CD14-positive monocyte (primary cell): Measurements from ENCODE around the gene UBXN1. TPM values are rescaled to one million over a fixed set of nuclear protein-coding genes. Genes with fewer than 3 reads are reported as not detected.
A peak's percentile ranks its signal among the peaks of the same experiment; 100 is the strongest.

Experiments
- DNase-seq, 3 donors: peaks; one replicate each; pipeline ENCODE4 v3.0.0-alpha.2; 2011 to 2022
- H2AFZ ChIP-seq: 2 replicates; pipeline ENCODE4 v1.6.0; 2012; ENCODE audit warnings: mild to moderate bottlenecking, low read depth, low read length, inconsistent platforms; ENCODE audit not compliant: insufficient read depth, poor library complexity, severe bottlenecking
- H3K27ac ChIP-seq, 2 donors: 1 replicate in 1 of 2; 2 replicates in 1 of 2; pipeline ENCODE4 v1.5.1; 2012 to 2013; ENCODE audit warnings: low read length in 2 of 2, control low read depth in 1 of 2, inconsistent platforms in 1 of 2, low read depth in 1 of 2, mild to moderate bottlenecking in 1 of 2
- H3K27me3 ChIP-seq, 2 donors: one replicate each; pipeline versions ENCODE4 v1.6.0 to v1.6.1; 2011 to 2013; ENCODE audit warnings: low read length in 2 of 2; ENCODE audit not compliant: control insufficient read depth in 2 of 2, insufficient read depth in 2 of 2
- H3K36me3 ChIP-seq, 2 donors: replicated peaks in 1 of 2; 1 replicate in 1 of 2; 2 replicates in 1 of 2; pipeline versions ENCODE4 v1.5.1 to v1.6.1; 2012 to 2013; ENCODE audit warnings: low read length in 2 of 2, control low read depth in 1 of 2, inconsistent platforms in 1 of 2, mild to moderate bottlenecking in 1 of 2; ENCODE audit not compliant: insufficient read depth in 2 of 2, control insufficient read depth in 1 of 2
- H3K4me1 ChIP-seq, 2 donors: 1 replicate in 1 of 2; 2 replicates in 1 of 2; pipeline versions ENCODE4 v1.5.1 to v1.6.1; 2012 to 2013; ENCODE audit warnings: low read length in 2 of 2, control low read depth in 1 of 2, inconsistent platforms in 1 of 2, mild to moderate bottlenecking in 1 of 2, moderate library complexity in 1 of 2; ENCODE audit not compliant: insufficient read depth in 2 of 2, control insufficient read depth in 1 of 2
- H3K4me2 ChIP-seq: replicated peaks from 2 replicates; pipeline ENCODE3; 2012; ENCODE audit warnings: low read length, moderate library complexity, mild to moderate bottlenecking; ENCODE audit not compliant: poor library complexity, severe bottlenecking; ENCODE audit errors: extremely low read depth
- H3K4me3 ChIP-seq, 3 experiments: fragments of 200-600 bp in 1 of 3; sonication (generic) in 1 of 3; replicated peaks in 1 of 3; 1 replicate in 2 of 3; 2 replicates in 1 of 3; pipeline ENCODE4 v1.5.1; 2011 to 2013; ENCODE audit warnings: low read length in 3 of 3, mild to moderate bottlenecking in 3 of 3, control low read depth in 2 of 3, low read depth in 2 of 3, inconsistent platforms in 1 of 3, moderate library complexity in 1 of 3
- H3K79me2 ChIP-seq: 2 replicates; pipeline ENCODE4 v1.6.0; 2012; ENCODE audit warnings: mild to moderate bottlenecking, control low read depth, inconsistent platforms, low read length, moderate library complexity; ENCODE audit not compliant: insufficient read depth
- H3K9ac ChIP-seq: 2 replicates; pipeline ENCODE4 v1.6.0; 2017; ENCODE audit warnings: low read length, mild to moderate bottlenecking; ENCODE audit not compliant: insufficient read depth, poor library complexity, severe bottlenecking
- H3K9me3 ChIP-seq, 2 donors: replicated peaks in 1 of 2; 1 replicate in 1 of 2; 2 replicates in 1 of 2; pipeline versions ENCODE4 v1.5.1 to v1.6.1; 2012 to 2013; ENCODE audit warnings: low read length in 2 of 2, control low read depth in 1 of 2; ENCODE audit not compliant: control insufficient read depth in 1 of 2, insufficient read depth in 1 of 2
- H4K20me1 ChIP-seq: 2 replicates; pipeline ENCODE4 v1.6.0; 2012; ENCODE audit warnings: mild to moderate bottlenecking, low read length, control low read depth, moderate library complexity; ENCODE audit not compliant: insufficient read depth
- H3K27ac Mint-ChIP-seq, 7 donors: one replicate each; pipeline ENCODE4 v1.8.0; 2020; ENCODE audit warnings: mild to moderate bottlenecking in 7 of 7, mixed read lengths in 7 of 7, moderate library complexity in 6 of 7, inconsistent platforms in 2 of 7
- H3K27me3 Mint-ChIP-seq, 3 donors: one replicate each; pipeline ENCODE4 v1.8.0; 2021 to 2022; ENCODE audit warnings: low read depth in 3 of 3, mild to moderate bottlenecking in 3 of 3, mixed read lengths in 3 of 3, moderate library complexity in 3 of 3, inconsistent platforms in 1 of 3
- H3K36me3 Mint-ChIP-seq, 2 donors: one replicate each; pipeline ENCODE4 v1.8.0; 2020; ENCODE audit warnings: mixed read lengths in 2 of 2, inconsistent platforms in 1 of 2, mild to moderate bottlenecking in 1 of 2
- H3K4me1 Mint-ChIP-seq: one replicate; pipeline ENCODE4 v1.8.0; 2020; ENCODE audit warnings: mild to moderate bottlenecking, mixed read lengths
- H3K4me3 Mint-ChIP-seq, 2 donors: one replicate each; pipeline ENCODE4 v1.8.0; 2020; ENCODE audit warnings: mild to moderate bottlenecking in 2 of 2, mixed read lengths in 2 of 2, moderate library complexity in 1 of 2
- H3K9me3 Mint-ChIP-seq, 7 donors: one replicate each; pipeline ENCODE4 v1.8.0; 2020 to 2022; ENCODE audit warnings: mixed read lengths in 7 of 7, mild to moderate bottlenecking in 6 of 7, moderate library complexity in 6 of 7, inconsistent platforms in 2 of 7
- CTCF ChIP-seq: fragments of 200-600 bp; IDR thresholded peaks from one replicate; pipeline ENCODE4 v1.8.0; 2022; ENCODE audit warnings: antibody characterized with exemption, mild to moderate bottlenecking
- whole genome bisulfite sequencing: methylation state at CpG from one replicate; pipeline ENCODE4 v1.1.5; 2013; ENCODE audit warnings: missing lambda C conversion rate; ENCODE audit not compliant: insufficient coverage; 5-methylcytosine and 5-hydroxymethylcytosine counted together
- intact Hi-C, 2 donors: fragments of 100-400 bp; cut with micrococcal nuclease; formaldehyde crosslinking; loops; one replicate each; pipeline versions ENCODE4 v1.15.0 to v1.15.1; 2023
- polyA plus RNA-seq, 3 donors: library from polyadenylated mRNA; depleted of rRNA in 1 of 3; unstranded in 2 of 3; stranded (reverse) in 1 of 3; fragments of 300-500 nt in 2 of 3; fragments of >200 nt in 1 of 3; fragmentation: Illumina TruSeq in 2 of 3; gene quantifications; 1 replicate in 2 of 3; 2 replicates in 1 of 3; pipeline ENCODE4 v1.2.3, GENCODE V29; 2012 to 2021

Gene UBXN1
- polyA plus RNA-seq, 3 donors, result 93.9 to 147 (median 106) TPM

GRCh38 chr11:62687508-62688396 is 8.9 kb upstream of the UBXN1 start:
- peaks cover 9 to 26% of the 10 kb centered on the region in 2 donors for H3K27me3 ChIP-seq
- H3K36me3 Mint-ChIP-seq, result peaks cover 37 to 39% of the 10 kb centered on the region in 2 donors
- no peaks in the 10 kb centered on the region for H4K20me1 ChIP-seq
- H3K4me1 ChIP-seq, result peaks cover 5 to 8% of the 10 kb centered on the region in 2 donors
- WGBS, result 36% methylated on average over 73 of the region's 74 CpGs
- no peak overlapping the region for H3K27ac ChIP-seq
- H3K27me3 Mint-ChIP-seq, result peaks cover 26 to 32% (median 29%) of the 10 kb centered on the region in 3 donors
- peak overlapping the region; percentile 58 for H3K4me2 ChIP-seq
- H3K4me1 Mint-ChIP-seq, result peaks cover 5% of the 10 kb centered on the region
- H3K9me3 Mint-ChIP-seq, result peaks cover 0 to 4% (median 0%) of the 10 kb centered on the region in 7 donors
- H3K4me3 ChIP-seq, result no peak overlapping the region
- intact Hi-C loops, result loop anchor here in 1 of 2 donors (5.0 kb wide), 1 partner anchor 290 kb away; no protein-coding TSS in a partner anchor
- H3K9me3 ChIP-seq, result no peaks in the 10 kb centered on the region
- no peaks in the 10 kb centered on the region for H3K79me2 ChIP-seq
- peak overlapping the region; percentile 72 for H2AFZ ChIP-seq
- H3K9ac ChIP-seq, result peak overlapping the region; percentile 36
- TF ChIP-seq CTCF, result no peak
- H3K4me3 Mint-ChIP-seq, result peak overlapping the region; percentile 53 to 80
- H3K36me3 ChIP-seq, result peaks cover 26 to 32% of the 10 kb centered on the region in 2 donors
- no peak overlapping the region for H3K27ac Mint-ChIP-seq
- DNase-seq, result no peak

- Histone ChIP-seq H3K27me3 (peaks cover 2 to 10% of the 10 kb centered on the region in 2 donors), H3K4me1 (peaks cover 13 to 18% of the 10 kb centered on the region in 2 donors), H3K79me2 (peaks cover 15% of the 10 kb centered on the region), H4K20me1 (peaks cover 6% of the 10 kb centered on the region), H3K27ac (no peak overlapping the region), H2AFZ (peak overlapping the region; percentile 13), H3K9me3 (no peaks in the 10 kb centered on the region), H3K4me2 (no peak overlapping the region), H3K36me3 (peaks cover 5% of the 10 kb centered on the region in 2 donors), H3K4me3 (no peak overlapping the region), H3K9ac (no peak overlapping the region)
- intact Hi-C loops, result no loop called here
- no peaks in the 10 kb centered on the region for H3K9me3 Mint-ChIP-seq
- H3K36me3 Mint-ChIP-seq, result peaks cover 6 to 8% of the 10 kb centered on the region in 2 donors
- peaks cover 18% of the 10 kb centered on the region for H3K4me1 Mint-ChIP-seq
- DNase-seq, result no peak
- H3K27me3 Mint-ChIP-seq, result peaks cover 10 to 16% (median 13%) of the 10 kb centered on the region in 3 donors
- no peak for TF ChIP-seq CTCF
- WGBS, result 100% methylated on average over 2 of the region's 7 CpGs
- H3K27ac Mint-ChIP-seq, result peak overlapping the region in 1 of 7 donors; percentile 80
- H3K4me3 Mint-ChIP-seq, result no peak overlapping the region
Measured at GRCh38 chr11:62682518-62682917, 3.6 kb upstream of the UBXN1 start.
